Astrocyte (in vitro differentiated cells and primary cell): ENCODE results near the gene TBC1D9. TPM values are rescaled to one million over a fixed set of nuclear protein-coding genes. Genes with fewer than 3 reads are reported as not detected.

Experiments
- DNase-seq: peaks from one replicate; pipeline ENCODE4 v3.0.0-alpha.2; 2010; ENCODE audit warnings: low read depth
- FAIRE-seq: peaks from 2 replicates; lab custom pipeline; 2011; peaks lifted over from hg19 to GRCh38; lab: Jason Lieb, UNC
- H2AFZ ChIP-seq: 2 replicates; pipeline ENCODE4 v1.6.0; 2012; ENCODE audit warnings: low read depth, low read length, inconsistent platforms
- H3K27ac ChIP-seq: 2 replicates; pipeline ENCODE4 v1.5.1; 2011; ENCODE audit warnings: low read depth, low read length, inconsistent platforms
- H3K27me3 ChIP-seq: 2 replicates; pipeline ENCODE4 v1.6.0; 2011; ENCODE audit warnings: low read length, inconsistent platforms; ENCODE audit not compliant: insufficient read depth
- H3K36me3 ChIP-seq: 2 replicates; pipeline ENCODE4 v1.5.1; 2011; ENCODE audit warnings: low read length, inconsistent platforms; ENCODE audit not compliant: insufficient read depth
- H3K4me1 ChIP-seq: 2 replicates; pipeline ENCODE4 v1.5.1; 2011; ENCODE audit warnings: low read length, inconsistent platforms; ENCODE audit not compliant: insufficient read depth
- H3K4me2 ChIP-seq: 2 replicates; pipeline ENCODE4 v1.6.0; 2012; ENCODE audit warnings: low read length, inconsistent platforms
- H3K4me3 ChIP-seq: 2 replicates; pipeline ENCODE4 v1.5.1; 2011; ENCODE audit warnings: low read depth, mild to moderate bottlenecking, low read length, inconsistent platforms; ENCODE audit not compliant: insufficient read depth
- H3K79me2 ChIP-seq: 2 replicates; pipeline ENCODE4 v1.6.0; 2012; ENCODE audit warnings: mild to moderate bottlenecking, low read length, inconsistent platforms; ENCODE audit not compliant: insufficient read depth
- H3K9ac ChIP-seq: 2 replicates; pipeline ENCODE4 v1.6.0; 2012; ENCODE audit warnings: mild to moderate bottlenecking, low read length, inconsistent platforms
- H3K9me3 ChIP-seq: 2 replicates; pipeline ENCODE4 v1.5.1; 2012; ENCODE audit warnings: low read depth, mild to moderate bottlenecking, low read length, inconsistent platforms; ENCODE audit not compliant: insufficient read depth
- H4K20me1 ChIP-seq: 2 replicates; pipeline ENCODE4 v1.6.0; 2012; ENCODE audit warnings: low read length, inconsistent platforms; ENCODE audit not compliant: insufficient read depth
- H3K27ac Mint-ChIP-seq: one replicate; pipeline ENCODE4 v1.8.0; 2021; ENCODE audit warnings: mild to moderate bottlenecking, mixed read lengths; ENCODE audit not compliant: unreplicated experiment
- H3K27me3 Mint-ChIP-seq: one replicate; pipeline ENCODE4 v1.8.0; 2021; ENCODE audit warnings: low read depth, mixed read lengths; ENCODE audit not compliant: unreplicated experiment
- H3K36me3 Mint-ChIP-seq: one replicate; pipeline ENCODE4 v1.8.0; 2021; ENCODE audit warnings: low read depth, mixed read lengths; ENCODE audit not compliant: unreplicated experiment
- H3K4me1 Mint-ChIP-seq: one replicate; pipeline ENCODE4 v1.8.0; 2021; ENCODE audit warnings: low read depth, mixed read lengths; ENCODE audit not compliant: unreplicated experiment
- H3K4me3 Mint-ChIP-seq: one replicate; pipeline ENCODE4 v1.8.0; 2021; ENCODE audit warnings: mild to moderate bottlenecking, moderate library complexity, mixed read lengths; ENCODE audit not compliant: unreplicated experiment
- H3K9me3 Mint-ChIP-seq: one replicate; pipeline ENCODE4 v1.8.0; 2021; ENCODE audit warnings: mild to moderate bottlenecking, mixed read lengths; ENCODE audit not compliant: unreplicated experiment
- CTCF ChIP-seq: IDR thresholded peaks from 2 replicates; pipeline ENCODE4 v1.5.1; 2011; ENCODE audit warnings: low read depth, mild to moderate bottlenecking, inconsistent platforms, low read length, moderate library complexity; ENCODE audit not compliant: insufficient read depth
- EZH2 ChIP-seq: IDR thresholded peaks from 2 replicates; pipeline ENCODE4 v1.6.1; 2012; ENCODE audit warnings: mild to moderate bottlenecking, low read length, inconsistent platforms; ENCODE audit not compliant: insufficient read depth
- total RNA-seq: library from RNA; stranded (reverse); gene quantifications from 2 replicates; pipeline ENCODE4 v1.2.1, GENCODE V29; 2021

Gene TBC1D9
- total RNA-seq, 1 donor from 2014 or later = 31.6 TPM

DNA sequence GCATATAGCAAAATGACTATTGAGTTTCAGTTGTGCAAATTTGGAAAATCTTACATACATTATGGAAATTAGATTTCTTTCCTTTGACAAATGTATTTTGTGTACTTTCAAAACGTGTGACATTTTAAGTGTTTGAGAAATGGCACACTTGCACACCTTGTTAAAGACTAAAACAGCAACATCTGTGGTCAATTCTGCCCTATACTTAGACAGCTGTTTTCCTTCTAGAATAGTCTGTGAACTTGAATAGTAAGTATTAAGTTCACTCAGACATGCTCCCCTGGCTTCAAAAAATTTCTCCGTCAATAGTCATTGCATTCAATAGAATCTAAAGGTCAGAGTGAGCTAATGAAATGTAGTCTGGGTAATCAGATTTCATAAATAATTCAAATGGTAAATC is 21.7 kb upstream of the TBC1D9 start:
- Histone ChIP-seq H3K4me1 (no peaks in the 10 kb centered on the region), H3K27me3 (no peaks in the 10 kb centered on the region), H3K79me2 (no peaks in the 10 kb centered on the region), H4K20me1 (no peaks in the 10 kb centered on the region), H3K27ac (no peak overlapping the region), H3K4me2 (no peak overlapping the region), H3K36me3 (no peaks in the 10 kb centered on the region), H3K9ac (no peak overlapping the region), H3K4me3 (no peak overlapping the region), H2AFZ (no peak overlapping the region), H3K9me3 (no peaks in the 10 kb centered on the region)
- no peaks in the 10 kb centered on the region for H3K9me3 Mint-ChIP-seq
- FAIRE-seq (no peak), DNase-seq (no peak)
- no peaks in the 10 kb centered on the region for H3K36me3 Mint-ChIP-seq
- H3K27ac Mint-ChIP-seq = no peak overlapping the region
- TF ChIP-seq CTCF (no peak), EZH2 (no peak)
- H3K4me1 Mint-ChIP-seq = no peaks in the 10 kb centered on the region
- H3K4me3 Mint-ChIP-seq = no peak overlapping the region
- no peaks in the 10 kb centered on the region for H3K27me3 Mint-ChIP-seq

- no peaks in the 10 kb centered on the region for H3K36me3 ChIP-seq
- no peaks in the 10 kb centered on the region for H3K9me3 ChIP-seq
- H3K27ac Mint-ChIP-seq = no peak overlapping the region
- no peak overlapping the region for H3K4me2 ChIP-seq
- no peak overlapping the region for H3K9ac ChIP-seq
- DNase-seq (no peak), FAIRE-seq (no peak)
- no peaks in the 10 kb centered on the region for H3K36me3 Mint-ChIP-seq
- H3K4me3 Mint-ChIP-seq = no peak overlapping the region
- no peaks in the 10 kb centered on the region for H3K4me1 ChIP-seq
- H3K79me2 ChIP-seq = no peaks in the 10 kb centered on the region
- H2AFZ ChIP-seq = no peak overlapping the region
- H3K27me3 ChIP-seq = no peaks in the 10 kb centered on the region
- no peak overlapping the region for H3K4me3 ChIP-seq
- no peaks in the 10 kb centered on the region for H3K4me1 Mint-ChIP-seq
- H3K27me3 Mint-ChIP-seq = no peaks in the 10 kb centered on the region
- TF ChIP-seq EZH2 = no peak
- TF ChIP-seq CTCF = no peak
- no peaks in the 10 kb centered on the region for H4K20me1 ChIP-seq
- no peaks in the 10 kb centered on the region for H3K9me3 Mint-ChIP-seq
- H3K27ac ChIP-seq = no peak overlapping the region
Measured at GRCh38 chr4:140777386-140777785, 21.2 kb upstream of the TBC1D9 start.

DNA sequence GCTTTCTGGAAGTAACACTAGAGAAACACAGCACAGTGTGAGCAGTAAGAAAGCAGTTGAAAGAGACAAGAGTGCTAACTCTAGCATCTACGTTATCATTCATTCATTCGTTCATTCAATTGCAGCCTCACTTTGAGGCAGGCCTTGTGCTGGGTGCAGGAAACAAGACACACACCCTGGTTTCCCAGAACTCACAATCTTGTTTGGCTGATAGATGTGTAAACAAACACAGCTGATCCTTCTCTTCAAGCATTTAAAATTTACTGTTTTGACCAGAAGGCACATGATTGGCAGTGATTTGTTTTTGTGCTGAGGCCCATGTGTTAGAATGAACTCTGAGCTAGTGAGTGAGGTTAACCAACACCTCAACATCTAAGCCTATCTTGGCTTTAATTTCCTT is 20.4 kb upstream of the TBC1D9 start:
- H3K4me1 ChIP-seq = no peaks in the 10 kb centered on the region
- Mint-ChIP-seq H3K4me1 (no peaks in the 10 kb centered on the region), H3K9me3 (no peaks in the 10 kb centered on the region), H3K4me3 (no peak overlapping the region), H3K36me3 (no peaks in the 10 kb centered on the region), H3K27ac (no peak overlapping the region), H3K27me3 (no peaks in the 10 kb centered on the region)
- no peaks in the 10 kb centered on the region for H3K79me2 ChIP-seq
- no peak overlapping the region for H2AFZ ChIP-seq
- no peak overlapping the region for H3K9ac ChIP-seq
- DNase-seq (no peak), FAIRE-seq (no peak)
- H3K9me3 ChIP-seq = no peaks in the 10 kb centered on the region
- H3K36me3 ChIP-seq = no peaks in the 10 kb centered on the region
- no peaks in the 10 kb centered on the region for H3K27me3 ChIP-seq
- H4K20me1 ChIP-seq = no peaks in the 10 kb centered on the region
- H3K4me3 ChIP-seq = no peak overlapping the region
- TF ChIP-seq CTCF (no peak), EZH2 (no peak)
- no peak overlapping the region for H3K4me2 ChIP-seq
- H3K27ac ChIP-seq = no peak overlapping the region
